Neural progenitor cell (in vitro differentiated cells): ENCODE measurements around the gene VSIG10L2.

Experiments
- CTCF ChIP-seq: fragments of 200-600 bp; sonication (generic); IDR thresholded peaks from 2 replicates; pipeline ENCODE4 v1.5.1; 2017; ENCODE audit warnings: antibody characterized with exemption, mild to moderate bottlenecking
- EZH2 ChIP-seq: fragments of 200-600 bp; sonication (generic); IDR thresholded peaks from 2 replicates; pipeline ENCODE4 v1.6.1; 2017; ENCODE audit warnings: antibody characterized with exemption, mild to moderate bottlenecking, moderate library complexity
- EZH2phosphoT487 ChIP-seq: fragments of 200-600 bp; sonication (generic); IDR thresholded peaks from 2 replicates; pipeline ENCODE4 v1.6.1; 2017; ENCODE audit warnings: antibody characterized with exemption

GRCh38 chr11:125982348-125982730 lies 36.5 kb downstream of the VSIG10L2 start:
- TF ChIP-seq CTCF = no peak
- no peak for TF ChIP-seq EZH2
- TF ChIP-seq EZH2phosphoT487 = no peak
